HEK293T (cell line): ENCODE measurements around the gene LIX1L.

Source experiments
- ARNT ChIP-seq: fragments of 450-650 bp; IDR thresholded peaks from 2 replicates; pipeline ENCODE4 v1.6.1; 2017; ENCODE audit warnings: mild to moderate bottlenecking
- BHLHE40 ChIP-seq: fragments of 450-650 bp; IDR thresholded peaks from 2 replicates; pipeline ENCODE4 v1.6.1; 2016; ENCODE audit warnings: mild to moderate bottlenecking, moderate library complexity, borderline replicate concordance
- CTBP1 ChIP-seq: fragments of 450-650 bp; IDR thresholded peaks from 2 replicates; pipeline ENCODE4 v1.6.1; 2016; ENCODE audit warnings: borderline replicate concordance
- ELF4 ChIP-seq: fragments of 450-650 bp; IDR thresholded peaks from 2 replicates; pipeline ENCODE4 v1.6.1; 2017; ENCODE audit warnings: antibody characterized with exemption
- FOXA1 ChIP-seq: fragments of 450-650 bp; IDR thresholded peaks from 2 replicates; pipeline ENCODE4 v1.6.1; 2016; ENCODE audit warnings: mild to moderate bottlenecking
- FOXK2 ChIP-seq: fragments of 450-650 bp; IDR thresholded peaks from 2 replicates; pipeline ENCODE4 v1.6.1; 2016; ENCODE audit warnings: mild to moderate bottlenecking
- FOXM1 ChIP-seq: fragments of 450-650 bp; IDR thresholded peaks from 2 replicates; pipeline ENCODE4 v1.6.1; 2017; ENCODE audit warnings: mild to moderate bottlenecking, borderline replicate concordance
- LEF1 ChIP-seq: fragments of 450-650 bp; IDR thresholded peaks from 2 replicates; pipeline ENCODE4 v1.6.1; 2017; ENCODE audit warnings: mild to moderate bottlenecking, borderline replicate concordance
- SP1 ChIP-seq: fragments of 450-650 bp; IDR thresholded peaks from 2 replicates; pipeline ENCODE4 v1.6.1; 2017
- SUZ12 ChIP-seq: fragments of 450-650 bp; IDR thresholded peaks from 2 replicates; pipeline ENCODE4 v1.6.1; 2016; ENCODE audit warnings: mild to moderate bottlenecking
- TARDBP ChIP-seq: fragments of 450-650 bp; IDR thresholded peaks from 2 replicates; pipeline ENCODE4 v1.6.1; 2016

- TF ChIP-seq CTBP1, result no peak
- no peak for TF ChIP-seq SP1
- no peak for TF ChIP-seq FOXK2
- no peak for TF ChIP-seq FOXA1
- no peak for TF ChIP-seq FOXM1
- no peak for TF ChIP-seq TARDBP
- TF ChIP-seq BHLHE40, result no peak
- no peak for TF ChIP-seq SUZ12
- no peak for TF ChIP-seq LEF1
- TF ChIP-seq ARNT, result no peak
- TF ChIP-seq ELF4, result no peak
These were observed 6.3 kb downstream of the LIX1L start for GRCh38 chr1:145951526-145951925.
